HG03558 (cell line): ENCODE data around the gene MMP17.
"Not testable (repeated sequence)": the region's sequence is repeated elsewhere in the genome, so short reads cannot be mapped to it uniquely, and the experiment has no call there.

ENCODE experiments used
- ATAC-seq: cut with Tn5 transposase; IDR thresholded peaks from one replicate; pipeline ENCODE4 v1.9.1; 2021; ENCODE audit warnings: moderate number of reproducible peaks; ENCODE audit not compliant: unreplicated experiment; ENCODE audit errors: extremely low read depth

The MMP17 gene

GRCh38 chr12:131799828-131800593 is 28.2 kb upstream of the MMP17 start:
- ATAC-seq, result no peak

GRCh38 chr12:131800594-131801135 is 27.5 kb upstream of the MMP17 start:
- ATAC-seq, result no peak

- no peak for ATAC-seq
These were observed 26.8 kb upstream of the MMP17 start for GRCh38 chr12:131801254-131801866.

- ATAC-seq, result no peak
These were observed 24.2 kb upstream of the MMP17 start for GRCh38 chr12:131803961-131804521.

- ATAC-seq, result no peak
These were observed 22.8 kb upstream of the MMP17 start for GRCh38 chr12:131805421-131805820.

GRCh38 chr12:131806674-131807073 is 21.5 kb upstream of the MMP17 start:
- ATAC-seq, result no peak

GRCh38 chr12:131808744-131809371 is 19.3 kb upstream of the MMP17 start:
- ATAC-seq, result no peak

- not testable (repeated sequence) for ATAC-seq
These were observed 18.5 kb upstream of the MMP17 start for GRCh38 chr12:131809476-131810254.

GRCh38 chr12:131810726-131811125 is 17.5 kb upstream of the MMP17 start:
- no peak for ATAC-seq

- no peak for ATAC-seq
These were observed 13.1 kb upstream of the MMP17 start for GRCh38 chr12:131815131-131815530.

- ATAC-seq, result no peak
These were observed 11.7 kb upstream of the MMP17 start for GRCh38 chr12:131816495-131816894.

- ATAC-seq, result no peak
These were observed 11.0 kb upstream of the MMP17 start for GRCh38 chr12:131817241-131817640.

- no peak for ATAC-seq
These were observed 9.2 kb upstream of the MMP17 start for GRCh38 chr12:131818821-131819585.

GRCh38 chr12:131824450-131824849 is 3.7 kb upstream of the MMP17 start:
- ATAC-seq, result no peak

- no peak for ATAC-seq
These were observed 2.9 kb upstream of the MMP17 start for GRCh38 chr12:131825146-131825892.

GRCh38 chr12:131826097-131826928 is 1.9 kb upstream of the MMP17 start:
- ATAC-seq, result no peak

- ATAC-seq, result no peak
These were observed 620 bp downstream of the MMP17 start for GRCh38 chr12:131828671-131829355.
